Activated CD4-positive, CD25-positive, alpha-beta regulatory T cell treated with anti-CD3 and anti-CD28 coated beads, Interleukin-2, amount 50 U/mL, for 72 hours (primary cell): ENCODE data around the gene ZFP57.
A peak's percentile ranks its signal among the peaks of the same experiment; 100 is the strongest.

ENCODE experiments used
- DNase-seq: peaks from one replicate; pipeline ENCODE4 v3.0.0; 2021

Gene ZFP57

GRCh38 chr6:29651413-29652197, 29.3 kb downstream of the ZFP57 start:
- DNase-seq: no peak

- peak; percentile 94 for DNase-seq
Observed at GRCh38 chr6:29649701-29650673, 31.0 kb downstream of the ZFP57 start.

GRCh38 chr6:29647927-29648642, 32.9 kb downstream of the ZFP57 start:
- no peak for DNase-seq

GRCh38 chr6:29641430-29642148, 39.4 kb downstream of the ZFP57 start:
- DNase-seq: no peak

GRCh38 chr6:29637247-29637646, 43.7 kb downstream of the ZFP57 start:
- DNase-seq: no peak

- DNase-seq: no peak
Observed at GRCh38 chr6:29633534-29633905, 47.4 kb downstream of the ZFP57 start.

GRCh38 chr6:29632789-29633533, 48.0 kb downstream of the ZFP57 start, which contains the start of gene GABBR1:
Gene GABBR1, minus strand, starts transcription at chr6:29633183. Its CDS starts 798 bp downstream, at chr6:29632385.
- peak; percentile 72 for DNase-seq

- peak; percentile 51 for DNase-seq
Observed at GRCh38 chr6:29631860-29632731, 48.9 kb downstream of the ZFP57 start.

- DNase-seq: no peak
Observed at GRCh38 chr6:29631209-29631810, 49.6 kb downstream of the ZFP57 start.

- no peak for DNase-seq
Observed at GRCh38 chr6:29630315-29630714, 50.6 kb downstream of the ZFP57 start.

- no peak for DNase-seq
Observed at GRCh38 chr6:29629571-29629970, 51.4 kb downstream of the ZFP57 start.

GRCh38 chr6:29628419-29629281, 52.3 kb downstream of the ZFP57 start:
- DNase-seq: peak; percentile 45

- DNase-seq: peak; percentile 32
Observed at GRCh38 chr6:29627755-29628418, 53.1 kb downstream of the ZFP57 start.

- DNase-seq: no peak
Observed at GRCh38 chr6:29626948-29627754, 53.8 kb downstream of the ZFP57 start.

- no peak for DNase-seq
Observed at GRCh38 chr6:29625337-29625930, 55.5 kb downstream of the ZFP57 start.

- DNase-seq: no peak
Observed at GRCh38 chr6:29624520-29624961, 56.4 kb downstream of the ZFP57 start.
